Left colon (tissue), 2 donors: ENCODE measurements around the gene TRIM31. TPM values are rescaled to one million over a fixed set of nuclear protein-coding genes. Genes with fewer than 3 reads are reported as not detected.

Experiments used
- ATAC-seq: fragments of 200-7000 bp; cut with Tn5 transposase; one replicate; pipeline ENCODE4 v1.9.1; 2020; ENCODE audit warnings: mild to moderate bottlenecking, moderate library complexity
- DNase-seq, 2 donors: peaks; one replicate each; pipeline ENCODE4 v3.0.0-alpha.2; 2020
- intact Hi-C, 2 donors: fragments of 100-400 bp; cut with DNase I in 1 of 2; cut with micrococcal nuclease in 1 of 2; formaldehyde crosslinking; loops; one replicate each; pipeline versions ENCODE4 v1.11.2 to v1.14.0; 2022; cut with DNase I, micrococcal nuclease
- long read RNA-seq: library from polyadenylated mRNA; unstranded; transcript quantifications from one replicate; pipeline ENCODE4 v2.0.0, GENCODE V29; 2021
- total RNA-seq, 2 donors: library from RNA; stranded (reverse); fragmentation: NEBNext Ultra II Directional; extraction: Animal tissue kit (Norgen Biotek cat#: 25700); gene quantifications; one replicate each; pipeline ENCODE4 v1.2.1, GENCODE V29; 2021
- donor health status: DM: no; HTN: no; CAD: no.
- donor health status: DM: yes; HTN: yes; CAD: no.

Gene TRIM31, protein sequence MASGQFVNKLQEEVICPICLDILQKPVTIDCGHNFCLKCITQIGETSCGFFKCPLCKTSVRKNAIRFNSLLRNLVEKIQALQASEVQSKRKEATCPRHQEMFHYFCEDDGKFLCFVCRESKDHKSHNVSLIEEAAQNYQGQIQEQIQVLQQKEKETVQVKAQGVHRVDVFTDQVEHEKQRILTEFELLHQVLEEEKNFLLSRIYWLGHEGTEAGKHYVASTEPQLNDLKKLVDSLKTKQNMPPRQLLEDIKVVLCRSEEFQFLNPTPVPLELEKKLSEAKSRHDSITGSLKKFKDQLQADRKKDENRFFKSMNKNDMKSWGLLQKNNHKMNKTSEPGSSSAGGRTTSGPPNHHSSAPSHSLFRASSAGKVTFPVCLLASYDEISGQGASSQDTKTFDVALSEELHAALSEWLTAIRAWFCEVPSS
- total RNA-seq: 100 to 1,000 TPM in 1 of 2 donors, 10 to 100 TPM in 1; 80.0 to 278 TPM
- long read RNA-seq, partial matches to known transcripts: 5 of 14 reads
- long read RNA-seq, other reads (novel, unspliced or antisense): 9 of 14 reads

DNA sequence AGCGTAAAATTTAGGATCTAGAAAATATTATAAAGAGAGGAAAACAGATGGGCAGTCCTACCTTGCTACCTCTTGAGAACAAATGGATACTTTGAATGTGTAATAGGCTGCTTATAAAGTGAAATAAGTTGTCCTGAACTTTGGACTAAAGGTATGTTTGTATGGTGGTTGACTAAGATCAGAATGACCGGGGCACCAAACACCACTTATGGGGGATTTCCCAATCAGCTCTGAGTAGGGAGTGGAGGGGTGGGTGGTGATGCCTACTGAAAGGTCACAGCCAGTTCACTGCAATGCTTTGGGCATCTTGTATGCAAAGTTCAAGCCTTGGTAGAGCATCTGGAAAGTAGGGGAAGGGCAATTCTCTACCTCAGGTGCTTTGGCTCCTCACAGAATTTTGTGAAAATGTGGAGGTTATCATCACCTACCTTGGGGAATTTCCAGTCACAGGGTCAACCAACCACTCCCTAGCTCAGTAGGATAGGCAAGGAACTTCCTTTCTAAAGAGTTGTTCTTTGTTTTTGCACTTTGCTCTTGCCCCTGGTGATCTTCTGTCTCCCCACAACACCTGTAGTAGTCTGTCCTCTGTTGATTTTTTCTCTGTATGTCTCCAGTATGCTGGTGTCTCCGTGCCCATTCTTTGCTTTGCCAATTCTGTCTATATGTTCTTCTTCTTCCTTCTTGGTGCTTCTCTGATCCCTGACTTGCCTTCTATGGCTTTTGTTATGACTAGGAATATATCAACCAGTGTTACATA lies at the start of gene TRIM31:
Gene TRIM31 (minus strand): TSS at position 88 of the 757 bp plus-strand sequence. CDS start 285 bp downstream, outside the sequence.
- ATAC-seq: peak; percentile 81
- DNase-seq: peak in 1 of 2 donors; percentile 68
- intact Hi-C loops: no loop called here

DNA sequence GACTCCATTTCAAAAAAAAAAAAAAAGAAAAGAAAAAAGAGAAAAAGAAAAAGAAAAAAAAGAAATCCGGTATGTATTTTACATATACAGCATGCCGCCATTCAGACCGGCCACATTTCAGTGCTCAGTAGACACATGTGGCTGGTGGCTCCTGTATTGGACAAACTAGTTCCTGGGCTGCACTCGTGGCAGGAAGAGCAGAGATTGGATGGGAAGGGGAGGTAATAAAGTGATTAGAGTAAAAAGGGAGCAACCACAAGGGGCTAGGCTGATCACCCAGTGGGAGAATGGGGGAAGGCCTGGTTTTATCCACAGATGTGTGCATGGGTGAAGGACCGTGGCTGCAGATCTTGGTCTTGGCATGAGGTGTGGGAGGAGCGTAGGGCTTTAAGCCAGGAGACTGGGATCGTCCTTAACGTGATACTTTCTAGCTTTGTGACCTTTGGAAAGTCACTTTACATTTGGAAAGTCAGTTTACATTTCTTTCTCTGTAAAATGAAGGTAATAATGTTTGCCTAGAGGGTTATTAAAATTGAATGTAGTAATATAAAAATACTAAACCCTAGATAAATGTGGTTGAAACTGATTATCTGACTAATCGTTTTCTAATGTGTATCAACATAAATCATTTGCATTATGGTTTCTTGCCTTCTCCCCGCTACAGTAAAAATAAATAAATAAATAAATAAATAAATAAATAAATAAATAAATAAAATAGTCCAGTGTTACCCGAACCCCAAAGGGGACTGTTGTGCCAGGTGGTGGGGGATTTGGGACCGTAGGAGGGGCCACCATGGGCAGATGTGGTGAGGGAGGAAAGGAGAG lies 49.6 kb upstream of the TRIM31 start:
- intact Hi-C loops: no loop called here
- ATAC-seq (peak; percentile 44), DNase-seq (peak; percentile 49 to 59)

DNA sequence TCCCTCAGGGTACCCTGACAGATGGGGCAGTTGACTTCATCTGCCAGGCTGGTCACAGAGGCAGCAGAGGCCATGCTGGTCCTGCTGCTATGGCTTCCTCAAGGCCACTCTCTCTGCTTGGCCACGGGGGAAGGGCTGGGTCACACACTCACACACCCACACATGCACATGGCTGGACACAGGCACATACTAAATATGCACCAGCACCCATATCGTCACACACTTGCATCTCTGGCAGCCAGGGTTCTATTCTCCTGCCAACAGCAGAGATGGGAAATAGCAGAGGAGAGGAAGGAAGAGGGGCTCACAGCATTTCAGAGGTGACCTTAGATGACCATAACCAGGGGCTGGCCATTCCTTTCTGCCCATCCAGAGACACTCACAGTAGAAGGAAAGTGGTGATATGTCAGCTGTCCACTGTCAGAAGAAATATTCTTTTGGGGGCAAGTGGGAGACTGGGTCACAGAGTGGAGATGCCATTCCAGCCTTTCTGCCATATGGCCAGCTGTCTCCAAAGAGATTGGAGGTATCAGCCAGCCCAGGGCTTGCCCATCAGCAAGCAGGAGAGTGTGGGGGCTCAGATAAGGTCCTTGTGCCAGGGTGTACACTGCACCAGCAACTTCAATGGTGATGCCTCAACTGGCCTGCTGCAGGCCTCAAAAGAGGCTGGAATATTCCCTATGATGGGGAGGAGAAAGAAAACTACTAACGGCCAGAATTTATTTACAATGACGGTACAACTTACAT lies 48.1 kb upstream of the TRIM31 start, which contains the start of gene TRIM10:
Gene TRIM10 (minus strand): TSS at position 427 of the 747 bp plus-strand sequence. CDS start 353 bp downstream, at position 74.
- ATAC-seq (no peak), DNase-seq (no peak)
- intact Hi-C loops: no loop called here

DNA sequence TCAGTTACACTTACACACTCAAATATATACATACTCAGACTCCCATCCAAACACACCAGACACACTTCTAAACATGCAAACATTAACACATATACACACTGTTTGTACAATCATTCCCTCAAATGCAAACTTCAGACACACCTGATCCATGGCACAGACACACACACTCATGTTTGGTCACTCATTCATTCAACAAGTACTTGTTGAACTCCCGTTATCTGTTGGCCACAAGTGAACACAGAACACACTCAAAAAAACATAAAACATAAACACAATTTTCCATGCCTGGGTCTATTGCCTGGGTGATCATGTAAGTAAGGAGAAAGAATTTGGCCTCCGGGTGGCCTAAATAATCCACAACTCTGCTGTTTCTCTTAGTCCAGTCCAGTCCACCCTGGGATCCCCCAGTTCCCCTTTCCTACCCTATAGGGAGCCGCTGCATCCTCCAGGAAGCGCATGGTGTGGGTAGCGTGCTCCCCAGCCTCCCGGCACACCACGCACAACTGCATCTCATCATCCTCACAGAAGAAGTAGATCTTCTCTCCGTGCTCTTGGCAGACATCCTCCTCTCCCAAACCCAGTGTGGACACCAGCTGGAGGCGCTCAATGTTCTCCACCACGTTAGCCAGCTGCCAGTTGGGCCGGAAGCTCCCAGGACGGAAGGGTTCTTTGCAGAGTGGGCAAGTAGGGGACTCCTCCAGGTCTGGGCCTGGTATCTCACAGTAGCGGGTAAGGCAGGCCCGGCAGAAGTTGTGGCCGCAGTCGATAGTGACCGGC lies 47.3 kb upstream of the TRIM31 start:
- ATAC-seq (no peak), DNase-seq (no peak)
- intact Hi-C loops: no loop called here

DNA sequence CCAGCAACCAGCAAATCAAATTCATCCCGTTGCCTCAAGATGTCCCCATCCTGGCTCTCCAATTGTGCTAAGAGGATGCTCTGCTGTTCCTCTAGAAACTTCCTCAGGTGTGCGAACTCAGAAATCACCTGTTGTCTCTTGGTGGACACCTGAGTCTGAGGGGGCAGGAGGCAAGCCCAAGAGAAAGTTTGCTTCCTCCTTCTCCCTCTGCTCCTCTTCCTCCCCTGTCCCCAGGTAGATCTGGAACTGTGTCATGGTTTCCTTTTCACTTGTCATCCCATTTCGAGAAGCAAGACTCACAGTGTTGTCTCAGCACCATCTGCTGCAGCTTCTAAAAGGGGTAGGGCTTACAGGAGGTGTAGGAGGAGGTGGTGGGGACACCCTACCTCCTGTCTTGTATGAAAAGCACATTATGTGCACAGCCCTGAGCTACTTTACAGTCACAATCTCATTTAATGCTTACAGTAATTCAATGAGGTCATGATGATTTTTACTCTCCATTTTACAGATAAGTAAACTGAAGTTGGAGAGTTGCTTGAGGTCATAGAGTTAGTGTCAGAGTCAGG lies 45.7 kb upstream of the TRIM31 start:
- DNase-seq: no peak
- ATAC-seq: no peak
- intact Hi-C loops: no loop called here

DNA sequence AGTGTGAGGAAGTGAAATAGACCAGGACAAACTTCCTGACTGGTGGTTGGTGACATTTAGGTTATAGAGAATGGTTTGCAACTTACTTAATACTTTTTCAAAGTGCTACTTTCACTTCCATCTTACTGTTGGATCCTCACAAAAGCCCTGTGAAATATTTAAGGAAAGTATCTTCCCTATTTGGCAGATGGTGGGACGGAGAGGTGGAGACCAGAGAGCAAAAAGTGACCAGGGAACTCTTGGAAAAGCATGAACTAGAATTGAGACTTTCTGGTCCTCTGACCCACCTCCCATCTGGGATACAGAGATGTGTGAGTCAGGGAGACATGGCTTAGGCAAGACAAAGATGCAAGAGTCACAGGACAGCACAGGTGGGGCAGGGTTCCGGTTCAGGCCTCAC lies 45.1 kb upstream of the TRIM31 start:
- intact Hi-C loops: no loop called here
- ATAC-seq: no peak
- no peak for DNase-seq

DNA sequence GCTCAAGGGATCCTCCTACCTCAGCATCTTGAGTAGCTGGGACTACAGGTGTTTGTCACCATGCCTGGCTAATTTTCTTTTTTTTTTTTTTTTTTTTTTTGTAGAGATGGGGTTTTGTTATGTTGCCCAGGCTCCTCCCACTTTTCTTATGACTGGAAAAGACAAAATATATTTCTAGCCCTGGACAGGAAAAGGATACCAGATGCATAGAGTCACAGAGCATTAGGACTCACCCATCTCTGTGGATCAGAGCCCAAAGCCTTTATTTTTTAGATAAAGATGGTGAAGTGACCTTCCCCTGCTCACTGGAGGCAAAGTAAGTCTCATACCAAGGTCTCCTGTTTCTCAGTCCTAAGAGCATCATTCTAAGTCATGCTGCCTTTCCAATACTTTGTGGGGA lies 44.7 kb upstream of the TRIM31 start:
- no peak for ATAC-seq
- intact Hi-C loops: no loop called here
- DNase-seq: no peak

DNA sequence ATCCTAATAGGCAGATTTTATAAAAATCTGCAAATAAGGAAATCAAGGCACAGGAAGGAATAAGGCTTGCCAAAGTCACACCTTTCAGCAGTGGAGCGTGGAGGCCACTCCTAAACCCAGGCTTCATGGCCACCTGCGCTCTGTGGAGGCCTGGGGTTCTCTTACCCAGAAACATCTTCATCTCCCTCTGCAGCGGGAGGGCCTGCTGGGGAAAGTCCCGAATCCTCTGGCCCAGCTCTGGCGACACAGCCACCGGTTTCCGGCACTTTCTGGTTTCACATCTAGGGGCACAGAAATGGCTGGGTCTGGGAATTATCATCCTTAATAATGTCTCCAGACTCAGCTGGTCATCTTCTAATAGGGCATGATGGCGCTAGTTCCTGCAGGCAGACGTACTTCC lies 43.9 kb upstream of the TRIM31 start:
- no peak for ATAC-seq
- intact Hi-C loops: no loop called here
- DNase-seq: no peak

DNA sequence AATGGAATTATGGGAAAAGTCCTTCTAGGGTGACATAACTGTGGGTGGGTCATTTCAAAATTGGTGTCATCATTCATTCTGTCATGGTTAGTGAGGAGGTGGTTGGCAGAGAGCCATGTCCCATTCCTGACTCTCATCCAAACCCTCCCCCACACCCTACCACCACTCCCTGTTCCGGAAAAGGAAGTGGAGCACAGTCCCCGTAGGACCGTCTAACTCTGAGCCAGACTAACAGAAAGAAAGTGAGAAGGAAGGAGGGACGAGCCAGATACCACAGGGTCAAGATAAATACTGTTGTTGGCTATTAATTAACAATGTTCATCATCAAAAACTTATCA lies 43.3 kb upstream of the TRIM31 start:
- peak; percentile 81 to 85 for DNase-seq
- peak; percentile 79 for ATAC-seq
- intact Hi-C loops: no loop called here

DNA sequence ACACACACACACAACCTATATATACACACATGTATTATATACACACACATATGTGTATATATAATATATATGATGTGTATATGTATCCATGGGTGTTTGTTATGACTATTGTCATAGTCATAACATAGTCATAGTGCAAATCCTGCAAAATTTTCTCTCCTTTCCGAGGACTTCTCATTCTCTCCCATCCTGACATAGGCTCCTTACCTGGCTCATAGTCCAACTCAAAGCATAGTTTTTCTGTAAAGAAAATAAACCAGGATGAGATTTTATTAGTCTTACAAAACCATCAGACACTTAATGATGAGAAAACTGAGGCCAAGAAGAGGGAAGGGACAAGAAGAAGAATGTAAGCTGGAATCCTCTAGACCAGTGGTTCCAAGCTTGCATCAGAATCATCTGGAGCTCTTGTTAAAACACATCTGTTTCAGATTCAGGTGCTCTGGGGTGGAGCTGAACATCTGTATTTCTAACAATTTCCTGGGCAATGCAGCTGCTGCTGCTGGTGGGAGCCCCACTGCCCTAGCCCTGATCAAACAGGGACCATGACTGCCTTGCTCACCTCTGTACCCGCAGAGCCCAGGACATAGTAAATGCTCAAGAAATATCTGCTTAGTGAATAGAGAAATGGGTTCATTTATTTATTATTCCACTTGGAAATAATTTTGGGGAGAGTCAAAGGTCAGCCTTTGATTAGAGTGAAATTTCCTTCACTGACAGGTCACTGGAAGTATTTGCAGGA lies 42.8 kb upstream of the TRIM31 start:
- intact Hi-C loops: no loop called here
- ATAC-seq (peak; percentile 2), DNase-seq (no peak)

DNA sequence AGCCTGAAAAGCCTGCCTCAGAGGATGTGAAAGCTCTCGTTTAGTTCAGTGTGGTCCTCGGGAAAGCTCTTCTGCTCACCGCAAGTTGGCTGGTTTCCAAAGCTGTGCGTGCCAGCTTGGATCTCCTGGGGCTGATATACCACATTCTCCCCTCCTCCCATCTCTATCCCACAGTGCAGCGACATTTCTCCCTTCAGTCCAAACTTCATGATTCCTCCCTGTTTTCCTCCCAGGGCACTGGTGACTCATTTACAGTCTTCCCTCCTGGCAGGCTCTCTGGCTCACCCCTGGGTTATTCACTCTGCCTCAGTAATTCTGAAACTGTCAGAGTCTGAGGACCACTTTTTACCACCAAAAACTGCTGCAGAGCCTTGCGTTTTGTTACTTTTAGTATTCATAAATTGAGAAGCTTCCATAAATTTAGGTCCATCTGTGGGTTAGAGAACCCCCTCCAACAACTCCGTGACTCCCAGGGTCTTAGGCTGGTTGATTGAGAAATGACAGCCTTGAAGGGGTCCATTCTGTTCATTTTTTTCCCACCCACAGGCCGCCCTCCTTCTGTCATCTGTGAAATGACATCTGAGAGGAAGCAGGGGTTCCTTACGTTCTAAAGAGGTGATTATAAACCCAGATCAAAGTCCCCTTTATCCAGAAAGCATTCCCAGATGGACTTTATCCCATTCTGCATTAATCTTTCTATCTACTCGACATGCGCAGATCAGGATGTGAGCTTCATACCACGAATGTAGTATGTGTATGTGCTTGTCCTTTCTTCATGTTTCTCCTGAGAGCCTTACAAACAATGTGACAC lies 42.0 kb upstream of the TRIM31 start:
- intact Hi-C loops: no loop called here
- ATAC-seq (peak; percentile 78), DNase-seq (peak; percentile 62 to 66)

DNA sequence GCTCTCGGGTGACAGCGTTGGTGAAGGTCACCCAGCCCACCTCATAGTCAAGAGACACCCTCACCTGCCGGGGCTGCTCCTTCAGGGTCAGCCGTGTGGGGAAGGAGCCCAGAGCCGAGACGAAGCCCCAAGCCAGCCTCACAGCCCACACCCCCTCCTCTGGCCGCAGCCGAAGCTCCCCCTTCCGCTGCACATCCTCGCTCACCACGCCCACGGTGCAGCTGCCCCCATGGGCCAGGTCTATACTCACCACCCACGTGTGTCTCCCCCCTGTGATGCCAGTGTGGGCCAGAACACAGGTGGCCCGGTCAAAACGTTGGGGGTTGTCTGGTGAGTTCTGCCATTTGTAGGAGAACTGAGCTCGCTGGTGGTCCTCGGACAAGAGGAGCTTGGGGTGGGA lies 41.2 kb upstream of the TRIM31 start:
- no peak for DNase-seq
- ATAC-seq: no peak
- intact Hi-C loops: no loop called here

DNA sequence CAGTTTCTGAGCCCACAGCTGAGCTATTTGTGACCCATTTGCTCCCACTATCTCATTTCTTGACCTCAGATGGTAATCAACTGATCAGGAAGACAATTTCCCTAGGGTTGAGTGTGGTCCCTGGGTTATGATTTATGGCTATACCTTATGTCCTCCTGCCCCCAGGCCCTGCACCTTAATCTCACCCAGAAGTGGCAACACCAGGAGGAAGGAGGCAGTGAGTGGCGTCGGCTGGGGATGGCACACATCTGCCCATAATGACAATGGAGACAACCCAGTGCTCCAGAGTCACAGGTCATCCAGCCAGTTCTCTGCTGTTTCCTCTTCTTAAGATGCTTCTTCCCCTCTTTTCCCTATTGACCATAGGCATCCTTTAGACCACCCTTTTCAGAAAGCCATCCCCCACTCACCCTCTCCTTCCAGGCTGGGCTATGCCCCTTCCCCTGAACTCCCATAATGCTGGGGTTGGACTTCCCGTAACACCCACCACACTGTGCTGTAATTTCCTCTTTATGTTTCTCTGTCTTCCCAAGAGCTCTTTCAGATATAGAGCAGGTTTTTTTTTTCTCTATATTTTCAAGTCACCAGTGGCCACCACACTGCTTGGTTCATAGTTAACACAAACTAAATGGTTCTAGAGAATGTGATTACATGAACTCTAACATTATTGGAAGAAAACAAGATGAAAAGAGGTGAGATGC lies 40.2 kb upstream of the TRIM31 start:
- DNase-seq: no peak
- intact Hi-C loops: no loop called here

DNA sequence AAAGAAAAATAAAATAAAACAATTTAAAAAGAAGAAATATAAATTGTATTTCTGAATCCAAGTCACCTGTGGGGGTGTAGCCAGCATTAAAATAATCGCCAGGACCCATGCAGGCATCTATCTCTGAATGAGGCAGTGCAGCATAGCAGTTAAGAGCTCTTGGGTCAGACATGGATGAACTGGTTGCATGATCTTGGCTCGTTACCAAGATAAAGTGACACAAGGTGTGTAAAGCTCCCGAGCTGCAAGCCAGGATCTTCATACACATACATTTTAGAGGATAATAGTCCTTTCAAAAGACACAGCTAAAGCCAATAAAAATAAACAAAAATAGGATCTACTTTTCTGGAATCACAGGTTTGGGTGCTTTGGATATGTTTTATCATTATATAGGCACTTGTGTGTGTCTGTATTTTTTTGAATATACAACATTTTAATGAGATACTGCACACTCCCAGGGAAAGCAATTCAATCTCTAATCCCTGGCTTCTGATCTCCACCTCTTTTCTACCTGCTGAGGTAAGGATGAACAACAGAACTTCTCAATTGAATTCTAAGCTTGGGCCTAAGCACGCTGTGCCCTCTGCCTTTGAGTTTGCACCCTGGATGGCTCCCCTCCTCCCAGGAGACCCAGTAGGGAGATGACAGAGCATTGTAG lies 39.3 kb upstream of the TRIM31 start:
- no peak for ATAC-seq
- DNase-seq: no peak

More for the DNA sequence above, 40.2 kb upstream of the TRIM31 start:
- ATAC-seq: no peak

DNA sequence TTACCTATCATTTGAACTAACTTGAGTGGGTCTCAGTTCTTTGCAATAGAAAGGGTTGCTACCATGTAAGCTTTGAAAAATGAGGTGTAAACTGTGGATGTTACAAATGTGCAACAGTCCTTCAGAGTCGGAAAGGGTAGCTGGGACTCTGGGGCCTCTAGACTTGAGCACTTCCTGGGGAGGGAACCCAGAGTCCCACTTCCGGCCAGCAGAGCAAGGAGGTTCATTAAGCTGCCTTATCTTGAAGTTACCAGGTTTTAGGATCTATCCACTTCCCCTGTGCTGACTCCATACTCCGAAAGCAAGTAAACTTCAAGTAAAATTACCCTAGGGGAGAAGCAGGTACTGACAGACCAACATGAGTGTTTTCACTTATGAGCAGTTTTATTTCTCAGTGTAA lies 38.7 kb upstream of the TRIM31 start:
- no peak for ATAC-seq
- no peak for DNase-seq
- intact Hi-C loops: no loop called here

More for the DNA sequence above, 39.3 kb upstream of the TRIM31 start:
- intact Hi-C loops: no loop called here
